ENCODE results near the gene ACR. TPM values are rescaled to one million over a fixed set of nuclear protein-coding genes. Genes with fewer than 3 reads are reported as not detected.
"Not testable (repeated sequence)": the region's sequence is repeated elsewhere in the genome, so short reads cannot be mapped to it uniquely, and the experiment has no call there.

ACR gene
- polyA plus RNA-seq, 3 donors: 0.43 to 0.58 (median 0.58) TPM

GRCh38 chr22:50775132-50775531 is 37.1 kb downstream of the ACR start:
- peak; percentile 69 for DNase-seq

- DNase-seq: not testable (repeated sequence)
Observed at GRCh38 chr22:50777631-50778030, 39.6 kb downstream of the ACR start.

GRCh38 chr22:50780244-50780643 is 42.2 kb downstream of the ACR start:
- DNase-seq: not testable (repeated sequence)

- DNase-seq: not testable (repeated sequence)
Observed at GRCh38 chr22:50782253-50782652, 44.2 kb downstream of the ACR start.

- DNase-seq: peak; percentile 84
Observed at GRCh38 chr22:50783033-50783879, 45.3 kb downstream of the ACR start, which contains the start of gene RABL2B. Gene RABL2B (minus strand): TSS chr22:50783636. CDS start chr22:50782294, 1,342 bp downstream.

- DNase-seq: not testable (repeated sequence)
Observed at GRCh38 chr22:50783880-50784276, 45.9 kb downstream of the ACR start.

GRCh38 chr22:50785289-50785688 is 47.3 kb downstream of the ACR start:
- not testable (repeated sequence) for DNase-seq

GRCh38 chr22:50786936-50787335 is 48.9 kb downstream of the ACR start:
- not testable (repeated sequence) for DNase-seq

Other genes starting within 250 kb of the ACR start
- 10 to 100 TPM; 47.3 to 61.5 (median 60.5) TPM for gene LMF2, start 230.5 kb upstream of the ACR start, polyA plus RNA-seq (ENCODE audit: insufficient read length in 3 of 3)
- gene NCAPH2, start 230.0 kb upstream of the ACR start, polyA plus RNA-seq (ENCODE audit: insufficient read length in 3 of 3): 10 to 100 TPM; 48.3 to 57.4 (median 56.6) TPM
- 1 to 10 TPM in 2 of 3 donors, not detected in 1; 5.4 to 6.7 TPM for gene SCO2, start 212.6 kb upstream of the ACR start, polyA plus RNA-seq (ENCODE audit: insufficient read length in 3 of 3)
- 1 to 10 TPM; 1.4 to 2.2 (median 2.0) TPM for gene TYMP, start 208.2 kb upstream of the ACR start, polyA plus RNA-seq (ENCODE audit: insufficient read length in 3 of 3)
- gene KLHDC7B, start 192.3 kb upstream of the ACR start, polyA plus RNA-seq (ENCODE audit: insufficient read length in 3 of 3): under 1 TPM in 2 of 3 donors, not detected in 1; 0.04 to 0.30 TPM
- under 1 TPM in 1 of 3 donors, not detected in 2; 0.58 TPM for gene SYCE3, start 175.3 kb upstream of the ACR start, polyA plus RNA-seq (ENCODE audit: insufficient read length in 3 of 3)
- gene CPT1B, start 159.8 kb upstream of the ACR start, polyA plus RNA-seq (ENCODE audit: insufficient read length in 3 of 3): 10 to 100 TPM; 16.8 to 18.3 (median 17.1) TPM
- 100 to 1,000 TPM in 2 of 3 donors, 10 to 100 TPM in 1; 74.5 to 109 (median 105) TPM for gene CHKB, start 155.4 kb upstream of the ACR start, polyA plus RNA-seq (ENCODE audit: insufficient read length in 3 of 3)
- gene MAPK8IP2, start 137.4 kb upstream of the ACR start, polyA plus RNA-seq (ENCODE audit: insufficient read length in 3 of 3): 1 to 10 TPM in 2 of 3 donors, under 1 TPM in 1; 0.76 to 1.1 (median 1.0) TPM
- 10 to 100 TPM; 15.3 to 23.7 (median 20.4) TPM for gene ARSA, start 110.1 kb upstream of the ACR start, polyA plus RNA-seq (ENCODE audit: insufficient read length in 3 of 3)
- 10 to 100 TPM; 19.1 to 27.2 (median 19.6) TPM for gene SHANK3, start 65.4 kb upstream of the ACR start, polyA plus RNA-seq (ENCODE audit: insufficient read length in 3 of 3)
- 10 to 100 TPM; 52.5 to 87.3 (median 78.0) TPM for gene RABL2B, start 45.4 kb downstream of the ACR start, polyA plus RNA-seq (ENCODE audit: insufficient read length in 3 of 3)